Fibroblast of pulmonary artery (primary cell): ENCODE data around the gene DCBLD2.

Source experiments
- DNase-seq: peaks from one replicate; pipeline ENCODE4 v3.0.0-alpha.2; 2010; ENCODE audit warnings: low read depth
- H3K4me3 ChIP-seq: replicated peaks from 2 replicates; pipeline ENCODE4 v1.5.1; 2011; ENCODE audit warnings: low read depth, mild to moderate bottlenecking, control low read depth, low read length, moderate library complexity
- TF ChIP-seq, protein P1 (sequence below): IDR thresholded peaks from 2 replicates; pipeline ENCODE4 v1.5.1; 2011; ENCODE audit warnings: mild to moderate bottlenecking, control low read depth, low read length, inconsistent platforms; ENCODE audit errors: missing control alignments

DCBLD2 gene

DNA sequence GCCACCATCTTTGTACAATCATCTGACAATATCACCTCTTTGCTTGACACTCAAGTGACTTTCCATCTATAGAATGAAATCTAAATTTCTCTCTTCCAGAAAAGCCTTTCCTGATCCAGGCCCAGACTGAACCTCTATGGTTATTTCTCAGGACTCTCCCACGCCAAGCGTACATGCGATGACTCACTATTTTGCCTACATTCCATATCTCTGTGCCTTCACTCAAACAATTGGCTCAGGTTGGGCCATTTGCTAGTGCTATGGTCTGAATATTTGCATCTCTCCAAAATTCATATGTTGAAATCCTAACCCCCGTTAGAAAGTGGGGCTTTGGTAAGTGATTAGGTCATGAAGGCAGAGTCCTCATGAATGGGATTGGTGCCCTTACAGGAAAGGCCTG is 94.5 kb downstream of the DCBLD2 start:
- peak; percentile 90 for DNase-seq
- TF ChIP-seq, protein P1, sequence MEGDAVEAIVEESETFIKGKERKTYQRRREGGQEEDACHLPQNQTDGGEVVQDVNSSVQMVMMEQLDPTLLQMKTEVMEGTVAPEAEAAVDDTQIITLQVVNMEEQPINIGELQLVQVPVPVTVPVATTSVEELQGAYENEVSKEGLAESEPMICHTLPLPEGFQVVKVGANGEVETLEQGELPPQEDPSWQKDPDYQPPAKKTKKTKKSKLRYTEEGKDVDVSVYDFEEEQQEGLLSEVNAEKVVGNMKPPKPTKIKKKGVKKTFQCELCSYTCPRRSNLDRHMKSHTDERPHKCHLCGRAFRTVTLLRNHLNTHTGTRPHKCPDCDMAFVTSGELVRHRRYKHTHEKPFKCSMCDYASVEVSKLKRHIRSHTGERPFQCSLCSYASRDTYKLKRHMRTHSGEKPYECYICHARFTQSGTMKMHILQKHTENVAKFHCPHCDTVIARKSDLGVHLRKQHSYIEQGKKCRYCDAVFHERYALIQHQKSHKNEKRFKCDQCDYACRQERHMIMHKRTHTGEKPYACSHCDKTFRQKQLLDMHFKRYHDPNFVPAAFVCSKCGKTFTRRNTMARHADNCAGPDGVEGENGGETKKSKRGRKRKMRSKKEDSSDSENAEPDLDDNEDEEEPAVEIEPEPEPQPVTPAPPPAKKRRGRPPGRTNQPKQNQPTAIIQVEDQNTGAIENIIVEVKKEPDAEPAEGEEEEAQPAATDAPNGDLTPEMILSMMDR: no peak
- no peak overlapping the region for H3K4me3 ChIP-seq

DNA sequence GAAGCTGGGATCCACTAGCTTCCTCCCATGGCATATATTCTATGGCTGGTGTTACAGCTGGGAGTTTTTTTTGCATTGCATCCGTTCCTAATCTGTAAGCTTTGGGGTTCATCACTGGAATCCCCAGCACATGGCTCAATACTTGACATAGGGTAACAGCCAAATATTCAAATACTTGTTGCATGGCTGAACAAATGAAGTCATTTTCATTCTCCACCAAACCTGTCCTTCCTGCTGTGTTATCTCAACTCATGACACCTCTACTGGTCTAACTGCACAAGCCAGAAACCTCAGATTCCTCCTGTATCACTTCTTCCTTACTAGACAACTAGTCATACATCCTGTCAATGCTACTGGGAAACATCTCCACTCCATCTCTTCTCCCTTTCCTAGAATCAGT is 95.0 kb downstream of the DCBLD2 start:
- DNase-seq: peak; percentile 42
- H3K4me3 ChIP-seq: no peak overlapping the region

DNA sequence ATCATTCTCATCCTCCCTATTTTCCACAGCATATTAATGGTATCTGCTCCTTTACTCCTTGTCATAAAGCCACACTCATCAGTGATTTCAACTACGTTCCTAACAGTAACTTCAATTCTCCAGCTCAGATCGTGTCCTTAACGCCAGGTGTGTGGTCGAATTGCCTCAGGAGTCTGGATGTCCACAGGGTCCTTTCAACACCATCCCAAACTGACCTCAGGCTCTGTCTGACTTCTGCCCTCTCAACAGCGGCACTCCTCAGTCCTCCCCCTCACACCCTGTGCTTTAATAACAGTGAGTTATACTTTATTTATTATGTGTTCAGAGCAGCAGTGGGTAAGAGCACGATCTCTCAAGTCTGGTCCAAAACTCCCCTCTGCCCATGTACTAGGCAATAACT is 95.9 kb downstream of the DCBLD2 start:
- no peak for DNase-seq
- TF ChIP-seq, protein P1: no peak
- no peak overlapping the region for H3K4me3 ChIP-seq

More for the DNA sequence above, 95.0 kb downstream of the DCBLD2 start:
- TF ChIP-seq, protein P1: no peak

DNA sequence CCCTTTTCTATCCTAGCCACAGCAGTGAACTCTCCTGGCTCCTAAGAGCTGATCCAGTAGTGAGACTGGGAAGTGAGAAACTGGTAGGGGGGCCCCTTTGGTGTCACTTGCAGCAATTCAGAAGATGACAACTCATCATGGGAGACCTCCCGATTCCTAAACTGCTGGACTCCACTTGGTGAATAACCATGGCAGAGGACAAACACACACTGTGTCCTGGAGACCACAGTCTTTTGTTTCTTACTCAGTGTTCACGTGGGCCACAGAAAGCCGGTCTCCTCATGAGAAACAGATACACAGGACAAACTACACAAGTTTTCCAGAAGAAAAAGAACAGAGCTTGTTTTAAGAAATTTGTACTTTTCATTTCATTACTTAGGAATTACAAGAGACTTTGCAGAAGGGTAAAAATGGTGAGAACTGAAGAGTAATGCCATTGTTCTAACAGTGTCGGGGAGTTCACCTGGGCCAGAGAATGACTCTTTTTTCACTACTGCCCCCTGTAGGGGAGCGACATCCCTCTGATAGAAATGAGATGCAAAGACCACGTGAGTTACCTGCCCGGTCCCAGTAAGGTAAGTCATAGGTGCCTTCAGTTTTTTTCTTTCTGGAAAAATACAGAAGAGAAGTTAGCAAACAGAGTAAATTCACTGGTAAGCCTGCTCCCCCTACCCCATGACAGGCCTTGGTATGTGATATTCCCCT is 100.3 kb downstream of the DCBLD2 start:
- H3K4me3 ChIP-seq: no peak overlapping the region
- TF ChIP-seq, protein P1: peak; percentile 5
- DNase-seq: no peak

DNA sequence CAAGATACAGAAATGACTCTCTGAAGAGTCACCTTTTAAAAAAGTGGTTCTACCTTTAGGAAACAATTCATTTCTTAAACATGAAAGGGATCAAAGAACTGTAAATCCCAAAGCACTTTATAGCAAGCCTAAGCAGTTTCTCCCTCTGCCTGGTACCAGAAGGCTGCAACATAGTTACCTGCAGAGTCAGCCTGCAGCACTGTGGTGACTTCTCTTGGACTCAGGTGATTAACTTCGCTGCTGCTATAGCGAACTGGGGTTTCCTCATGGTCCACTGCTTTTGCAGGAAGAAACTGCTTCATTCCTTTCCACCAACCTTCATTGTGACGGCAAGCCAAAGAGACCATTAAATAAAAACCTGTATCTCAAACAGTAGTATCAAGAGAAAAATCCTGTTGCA is 101.1 kb downstream of the DCBLD2 start:
- DNase-seq: no peak
- TF ChIP-seq, protein P1: no peak
- H3K4me3 ChIP-seq: no peak overlapping the region

DNA sequence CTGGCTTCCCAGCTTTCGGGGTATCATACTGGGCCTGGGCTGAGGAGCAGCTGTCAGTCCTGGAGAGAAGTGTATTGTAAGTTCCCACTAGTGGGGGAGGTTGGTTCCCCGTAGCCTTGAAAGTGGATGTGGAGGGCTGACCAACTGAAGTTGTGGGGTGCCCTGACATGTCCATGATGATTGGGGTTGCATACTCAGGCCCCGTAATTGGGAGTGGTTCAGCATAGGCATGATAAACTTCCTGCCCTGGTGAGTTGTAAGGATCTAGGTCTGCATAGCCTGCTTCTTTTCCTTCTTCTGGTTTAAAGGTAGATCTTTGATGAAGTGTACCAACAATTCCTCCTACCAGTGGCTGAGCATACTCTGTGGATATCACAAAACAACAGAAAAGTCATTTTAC is 102.0 kb downstream of the DCBLD2 start:
- no peak for DNase-seq
- TF ChIP-seq, protein P1: no peak
- no peak overlapping the region for H3K4me3 ChIP-seq

DNA sequence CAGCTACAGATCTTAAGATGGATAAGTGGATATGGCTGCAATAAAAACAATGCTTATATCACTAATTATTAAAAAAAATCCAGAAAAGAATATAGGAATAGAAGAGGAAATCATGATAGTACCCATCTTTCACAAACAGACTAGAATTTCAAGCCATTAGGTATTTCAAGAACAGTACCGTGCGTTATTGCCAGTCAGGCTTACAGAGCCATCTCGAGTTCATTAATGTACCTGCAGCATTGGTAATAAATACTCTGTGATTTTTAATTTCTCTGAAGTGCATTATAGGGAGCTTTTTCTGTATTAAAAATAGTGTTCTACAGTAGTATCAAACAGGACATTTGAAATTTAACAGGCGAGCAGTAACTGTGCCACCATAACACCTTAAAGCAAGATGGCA is 102.7 kb downstream of the DCBLD2 start:
- TF ChIP-seq, protein P1: no peak
- DNase-seq: no peak
- no peak overlapping the region for H3K4me3 ChIP-seq
